K562 (cell line): ENCODE data around the gene NINJ2. TPM values are rescaled to one million over a fixed set of nuclear protein-coding genes. Genes with fewer than 3 reads are reported as not detected.

Source experiments
- ATAC-seq: fragments of 200-7000 bp; cut with Tn5 transposase; 3 replicates; pipeline ENCODE4 v1.9.1; 2020; ENCODE audit warnings: moderate library complexity
- BruUV-seq: library from RNA; stranded (reverse); fragments of 400-500 nt; replicated peaks from 2 replicates; lab custom pipeline; 2021; lab: Mats Ljungman, UMichigan
- CTCF ChIA-PET: fragments of 300-600 bp; formaldehyde crosslinking; extraction: SDS; loops from one replicate; lab custom pipeline; 2021; ENCODE audit warnings: low intra/inter-chr PET ratio; lab: Yijun Ruan, JAX
- POLR2A ChIA-PET: fragments of 300-600, 350-650 bp; sonication (Branson Sonifier 250); formaldehyde crosslinking; extraction: SDS; loops from one replicate; lab custom pipeline; 2021; ENCODE audit warnings: antibody characterized with exemption, inconsistent platforms; lab: Yijun Ruan, JAX
- DNase-seq, 4 experiments: peaks; one replicate each; pipeline versions ENCODE4 v3.0.0 to v3.0.0-alpha.2; 2011 to 2018; ENCODE audit warnings: low spot score in 3 of 4, mixed read lengths in 3 of 4; ENCODE audit errors: extremely low read depth in 1 of 4
- FAIRE-seq: peaks from 2 replicates; lab custom pipeline; 2011; peaks lifted over from hg19 to GRCh38; lab: Jason Lieb, UNC
- H2AFZ ChIP-seq: 2 replicates; pipeline ENCODE4 v1.6.0; 2011; ENCODE audit warnings: low read depth, low read length, control low read depth, inconsistent platforms
- H3K27ac ChIP-seq: fragments of 200-600 bp; 3 replicates; pipeline ENCODE4 v1.8.0; 2011; ENCODE audit warnings: low read depth, mild to moderate bottlenecking, control low read depth, inconsistent platforms, low read length, moderate library complexity, mixed read lengths; ENCODE audit errors: extremely low read depth
- H3K27me3 ChIP-seq, 2 experiments: fragments of 300-600 bp in 1 of 2; 2 replicates in 1 of 2; 3 replicates in 1 of 2; pipeline versions ENCODE4 v1.6.0 to v1.8.0; 2011; ENCODE audit warnings: inconsistent platforms in 2 of 2, low read length in 2 of 2, mild to moderate bottlenecking in 1 of 2, mixed read lengths in 1 of 2, moderate library complexity in 1 of 2; ENCODE audit not compliant: control insufficient read depth in 2 of 2, insufficient read depth in 2 of 2
- H3K36me3 ChIP-seq: fragments of 300-600 bp; 3 replicates; pipeline ENCODE4 v1.8.0; 2011; ENCODE audit warnings: mild to moderate bottlenecking, low read length, inconsistent platforms; ENCODE audit not compliant: control insufficient read depth, insufficient read depth
- H3K4me1 ChIP-seq, 2 experiments: fragments of 200-600 bp in 1 of 2; replicated peaks in 1 of 2; 2 replicates in 1 of 2; 3 replicates in 1 of 2; pipeline versions ENCODE4 v1.5.1 to v1.8.0; 2011; ENCODE audit warnings: inconsistent platforms in 2 of 2, low read length in 2 of 2, mild to moderate bottlenecking in 1 of 2, mixed read lengths in 1 of 2, moderate library complexity in 1 of 2; ENCODE audit not compliant: control insufficient read depth in 2 of 2, insufficient read depth in 2 of 2
- H3K4me2 ChIP-seq: 2 replicates; pipeline ENCODE4 v1.6.1; 2011; ENCODE audit warnings: low read length, control low read depth, inconsistent platforms, mixed read lengths; ENCODE audit not compliant: insufficient read depth
- H3K4me3 ChIP-seq: fragments of 200-600 bp; sonication (generic), shearing (Covaris generic); 2 replicates; pipeline ENCODE4 v1.5.1; 2016; ENCODE audit warnings: control low read depth, inconsistent platforms
- H3K79me2 ChIP-seq: fragments of 200-600 bp; 3 replicates; pipeline ENCODE4 v1.8.0; 2011; ENCODE audit warnings: low read length, inconsistent platforms; ENCODE audit not compliant: control insufficient read depth, insufficient read depth
- H3K9ac ChIP-seq, 2 experiments: 2 replicates each; pipeline versions ENCODE4 v1.6.0 to v1.6.1; 2011; ENCODE audit warnings: low read depth in 2 of 2, low read length in 2 of 2, control low read depth in 1 of 2, inconsistent platforms in 1 of 2, mild to moderate bottlenecking in 1 of 2, mixed read lengths in 1 of 2; ENCODE audit not compliant: insufficient read depth in 1 of 2
- H3K9me1 ChIP-seq: one replicate; pipeline ENCODE4 v1.6.0; 2011; ENCODE audit warnings: inconsistent platforms, mild to moderate bottlenecking, low read length, moderate library complexity; ENCODE audit not compliant: control insufficient read depth, insufficient read depth
- H3K9me3 ChIP-seq: replicated peaks from 2 replicates; pipeline ENCODE4 v1.5.1; 2011; ENCODE audit warnings: low read depth, low read length, inconsistent platforms; ENCODE audit not compliant: control insufficient read depth, insufficient read depth
- H4K20me1 ChIP-seq: replicated peaks from 2 replicates; pipeline ENCODE4 v1.6.1; 2011; ENCODE audit warnings: low read length, inconsistent platforms, mixed read lengths; ENCODE audit not compliant: control insufficient read depth, insufficient read depth
- BRCA1 ChIP-seq, 2 experiments: fragments of 450-650 bp in 1 of 2; sonication (generic) in 1 of 2; formaldehyde crosslinking in 1 of 2; IDR thresholded peaks; 2 replicates each; pipeline versions ENCODE4 v1.5.0 to v1.6.1; 2017 to 2020; ENCODE audit warnings: mild to moderate bottlenecking in 1 of 2, missing genetic modification reagents in 1 of 2
- CREB1 ChIP-seq, 2 experiments: sonication (generic) in 1 of 2; formaldehyde crosslinking in 1 of 2; IDR thresholded peaks; 2 replicates each; pipeline versions ENCODE4 v1.6.1 to v1.8.0; 2012 to 2022; ENCODE audit warnings: inconsistent platforms in 1 of 2, mild to moderate bottlenecking in 1 of 2, missing genetic modification reagents in 1 of 2, moderate library complexity in 1 of 2
- NR2C1 ChIP-seq, 2 experiments: fragments of 450-650 bp; IDR thresholded peaks; 2 replicates each; pipeline ENCODE4 v1.6.1; 2017; ENCODE audit warnings: mild to moderate bottlenecking in 2 of 2, antibody characterized with exemption in 1 of 2, inconsistent platforms in 1 of 2, missing compliant biosample characterization in 1 of 2, missing genetic modification characterization in 1 of 2
- NR2C2 ChIP-seq, 2 experiments: fragments of 200-800 bp in 1 of 2; sonication (Bioruptor generic) in 1 of 2; sonication (generic) in 1 of 2; formaldehyde crosslinking in 1 of 2; IDR thresholded peaks; 2 replicates each; pipeline versions ENCODE4 v1.6.1 to v1.8.0; 2016 to 2022; ENCODE audit warnings: mild to moderate bottlenecking in 1 of 2, missing compliant biosample characterization in 1 of 2, missing genetic modification characterization in 1 of 2, missing genetic modification reagents in 1 of 2
- RBM17 ChIP-seq: fragments of 200-400 bp; formaldehyde crosslinking; IDR thresholded peaks from 2 replicates; pipeline ENCODE4 v1.6.1; 2017; ENCODE audit warnings: low read depth, mild to moderate bottlenecking, low read length, borderline replicate concordance
- SIN3A ChIP-seq, 2 experiments: fragments of 150-350 bp in 1 of 2; IDR thresholded peaks; 2 replicates each; pipeline ENCODE4 v1.6.1; 2011 to 2016; ENCODE audit warnings: borderline replicate concordance in 2 of 2, low read depth in 2 of 2, low read length in 2 of 2, mild to moderate bottlenecking in 2 of 2, moderate library complexity in 2 of 2; ENCODE audit not compliant: control insufficient read depth in 1 of 2
- SMC3 ChIP-seq: conservative IDR thresholded peaks from 2 replicates; pipeline ENCODE4 v1.6.1; 2011; ENCODE audit warnings: low read depth, low read length, improper control_type of control experiment; ENCODE audit not compliant: insufficient read depth
- STAG1 ChIP-seq: sonication (generic); formaldehyde crosslinking; IDR thresholded peaks from 2 replicates; pipeline ENCODE4 v1.5.0; 2020; ENCODE audit warnings: missing genetic modification reagents, borderline replicate concordance
- ZNF79 ChIP-seq: fragments of 250-450 bp; sonication (Bioruptor Pico); IDR thresholded peaks from 2 replicates; pipeline ENCODE4 v1.4.0; 2020; ENCODE audit warnings: low read depth, mild to moderate bottlenecking, moderate library complexity
- whole genome bisulfite sequencing: fragments of 100-300 bp; shearing (Covaris generic); methylation state at CpG from one replicate; pipeline ENCODE4 v1.1.6; 2016; ENCODE audit warnings: low coverage, mixed read lengths; ENCODE audit not compliant: insufficient coverage; ENCODE audit errors: missing lambda C conversion rate; 5-methylcytosine and 5-hydroxymethylcytosine counted together
- in situ Hi-C: fragments of 300-500 bp; cut with MboI; formaldehyde crosslinking; loops from 4 replicates; pipeline ENCODE4 v1.15.0; 2018; ENCODE audit warnings: inconsistent platforms, mixed read lengths
- intact Hi-C: fragments of 100-400 bp; cut with micrococcal nuclease; formaldehyde crosslinking; loops from 2 replicates; pipeline ENCODE4 v1.14.2; 2022
- polyA plus RNA-seq, 8 experiments: library from polyadenylated mRNA; depleted of rRNA in 4 of 8; stranded (reverse) in 5 of 8; unstranded in 3 of 8; fragments of >200 nt; fragmentation: Nextera tagmentation in 2 of 8; fragmentation: Illumina TruSeq in 1 of 8; extraction: Ambion mirVana in 2 of 8; extraction: Trizol in 1 of 8; gene quantifications; 2 replicates each; pipeline versions ENCODE4 v1.2.1 to v1.2.3, GENCODE V29; 2011 to 2014; ENCODE audit warnings: inconsistent platforms in 1 of 8, missing spikeins in 1 of 8
- total RNA-seq, 7 experiments: library from RNA; depleted of rRNA in 6 of 7; stranded (reverse); fragments of >200 nt in 6 of 7; fragmentation: Illumina TruSeq in 2 of 7; extraction: Trizol in 2 of 7; gene quantifications; 2 replicates each; pipeline versions ENCODE4 v1.2.1 to v1.2.3, GENCODE V29; 2011 to 2021; ENCODE audit warnings: low replicate concordance in 1 of 7
- TF ChIP-seq, protein P1 (sequence below): fragments of 450-650 bp; IDR thresholded peaks from 2 replicates; pipeline ENCODE4 v1.6.1; 2016; ENCODE audit warnings: borderline replicate concordance
- TF ChIP-seq, protein P2 (sequence below), 2 experiments: fragments of 450-650 bp; conservative IDR thresholded peaks; 2 replicates each; pipeline ENCODE4 v1.6.1; 2017; ENCODE audit warnings: mild to moderate bottlenecking in 2 of 2, moderate library complexity in 2 of 2
- TF ChIP-seq, protein P3 (sequence below): fragments of 450-650 bp; formaldehyde crosslinking; IDR thresholded peaks from 2 replicates; pipeline ENCODE4 v1.4.0; 2020; ENCODE audit warnings: mild to moderate bottlenecking, moderate library complexity

NINJ2 gene
- total and polyA plus RNA-seq, 9 of the 15 experiments (the other 6 are each of a cell fraction or from before 2014, with no cell fraction given): 2.6 to 16.0 (median 4.5) TPM

DNA sequence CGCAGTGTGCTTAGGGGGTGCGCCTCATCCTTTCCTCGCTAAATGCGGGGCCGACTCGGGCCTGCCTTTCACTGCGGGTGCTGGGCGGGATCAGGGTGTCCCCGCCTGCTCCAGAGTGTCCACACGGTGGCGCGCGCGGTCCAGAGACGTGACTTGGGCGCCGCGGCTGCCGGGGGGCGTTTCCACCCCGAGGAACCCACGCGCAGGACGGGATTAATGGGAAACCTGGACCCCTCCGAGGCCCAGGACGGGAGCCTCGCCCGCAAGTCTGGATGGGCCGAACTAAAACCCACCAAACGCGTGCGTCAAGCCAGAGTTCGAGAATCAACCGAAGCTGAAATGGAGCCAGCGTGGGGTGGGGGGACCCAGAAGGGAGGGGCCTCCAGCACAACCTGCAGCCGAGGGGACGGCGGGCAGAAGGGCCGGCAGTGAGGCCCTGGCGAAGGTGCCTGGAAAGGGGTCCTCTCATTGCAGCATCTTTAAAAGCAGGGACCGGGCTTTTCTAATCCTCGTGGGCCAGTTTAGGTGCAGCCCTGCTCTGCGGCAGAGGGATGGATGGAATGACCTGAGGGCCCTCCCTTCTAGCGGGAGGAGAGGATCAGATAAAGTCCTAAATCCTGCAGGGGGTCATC lies 93.3 kb downstream of the NINJ2 start:
- no peaks in the 10 kb centered on the region for H3K36me3 ChIP-seq
- ChIA-PET CTCF (interaction anchor here (1.1 to 2.4 kb wide), 5 partner anchors 182 to 380 kb away, joined by 3 to 20 read pairs (median 10); partner anchors contain the start of genes RAD52 and WNK1), POLR2A (interaction anchor here (0.7 to 1.2 kb wide), 4 partner anchors 178 to 379 kb away, joined by 3 to 5 read pairs (median 3); partner anchors contain the start of genes RAD52 and WNK1)
- H3K27me3 ChIP-seq: no peaks in the 10 kb centered on the region
- H3K9ac ChIP-seq: peak overlapping the region; percentile 21 to 85; a peak in 3 of 4 replicates
- peaks cover 15 to 39% of the 10 kb centered on the region in 2 experiments; a peak in 4 of 5 replicates for H3K4me1 ChIP-seq
- no peaks in the 10 kb centered on the region for H3K9me3 ChIP-seq
- 1% methylated on average over 18 of the region's 44 CpGs for WGBS
- in situ Hi-C loops: loop anchor here (5.0 to 25.0 kb wide), 5 partner anchors 182 to 1017 kb away; partner anchors contain the start of genes FBXL14, RAD52 and WNK1
- no TSS peak for BruUV-seq
- ATAC-seq (peak; percentile 93), DNase-seq (peak; percentile 83 to 89 (median 88)), FAIRE-seq (peak; percentile 32)
- H3K4me2 ChIP-seq: peak overlapping the region; percentile 80
- H3K4me3 ChIP-seq: peak overlapping the region; percentile 56
- H3K79me2 ChIP-seq: no peaks in the 10 kb centered on the region
- H3K9me1 ChIP-seq: no peaks in the 10 kb centered on the region
- intact Hi-C loops: loop anchor here (5.0 to 10.0 kb wide), 4 partner anchors 247 to 1035 kb away; partner anchors contain the start of gene RAD52
- H3K27ac ChIP-seq: peak overlapping the region; percentile 34; the same call in 1 of the 3 replicates
- H2AFZ ChIP-seq: peak overlapping the region; percentile 81
- H4K20me1 ChIP-seq: no peaks in the 10 kb centered on the region
- peak; percentile 92 for TF ChIP-seq NR2C1 (IDR thresholded peaks at IDR 0.05)
- TF ChIP-seq NR2C1 (tag; IDR thresholded peaks at IDR 0.05): peak; percentile 93
- TF ChIP-seq, protein P1, sequence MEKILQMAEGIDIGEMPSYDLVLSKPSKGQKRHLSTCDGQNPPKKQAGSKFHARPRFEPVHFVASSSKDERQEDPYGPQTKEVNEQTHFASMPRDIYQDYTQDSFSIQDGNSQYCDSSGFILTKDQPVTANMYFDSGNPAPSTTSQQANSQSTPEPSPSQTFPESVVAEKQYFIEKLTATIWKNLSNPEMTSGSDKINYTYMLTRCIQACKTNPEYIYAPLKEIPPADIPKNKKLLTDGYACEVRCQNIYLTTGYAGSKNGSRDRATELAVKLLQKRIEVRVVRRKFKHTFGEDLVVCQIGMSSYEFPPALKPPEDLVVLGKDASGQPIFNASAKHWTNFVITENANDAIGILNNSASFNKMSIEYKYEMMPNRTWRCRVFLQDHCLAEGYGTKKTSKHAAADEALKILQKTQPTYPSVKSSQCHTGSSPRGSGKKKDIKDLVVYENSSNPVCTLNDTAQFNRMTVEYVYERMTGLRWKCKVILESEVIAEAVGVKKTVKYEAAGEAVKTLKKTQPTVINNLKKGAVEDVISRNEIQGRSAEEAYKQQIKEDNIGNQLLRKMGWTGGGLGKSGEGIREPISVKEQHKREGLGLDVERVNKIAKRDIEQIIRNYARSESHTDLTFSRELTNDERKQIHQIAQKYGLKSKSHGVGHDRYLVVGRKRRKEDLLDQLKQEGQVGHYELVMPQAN: 0 out of 2 replicates have a peak, but pooled peaks have one; percentile 19
- TF ChIP-seq ZNF79 (CRISPR knock-in tag): no peak
- TF ChIP-seq, protein P2, sequence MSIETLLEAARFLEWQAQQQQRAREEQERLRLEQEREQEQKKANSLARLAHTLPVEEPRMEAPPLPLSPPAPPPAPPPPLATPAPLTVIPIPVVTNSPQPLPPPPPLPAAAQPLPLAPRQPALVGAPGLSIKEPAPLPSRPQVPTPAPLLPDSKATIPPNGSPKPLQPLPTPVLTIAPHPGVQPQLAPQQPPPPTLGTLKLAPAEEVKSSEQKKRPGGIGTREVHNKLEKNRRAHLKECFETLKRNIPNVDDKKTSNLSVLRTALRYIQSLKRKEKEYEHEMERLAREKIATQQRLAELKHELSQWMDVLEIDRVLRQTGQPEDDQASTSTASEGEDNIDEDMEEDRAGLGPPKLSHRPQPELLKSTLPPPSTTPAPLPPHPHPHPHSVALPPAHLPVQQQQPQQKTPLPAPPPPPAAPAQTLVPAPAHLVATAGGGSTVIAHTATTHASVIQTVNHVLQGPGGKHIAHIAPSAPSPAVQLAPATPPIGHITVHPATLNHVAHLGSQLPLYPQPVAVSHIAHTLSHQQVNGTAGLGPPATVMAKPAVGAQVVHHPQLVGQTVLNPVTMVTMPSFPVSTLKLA (conservative IDR thresholded peaks at IDR 0.05): peak; percentile 39 to 73; a peak in 3 of 4 replicates
- no peak for TF ChIP-seq CREB1 (IDR thresholded peaks at IDR 0.05)
- peak; percentile 48; the same call in 1 of the 2 replicates for TF ChIP-seq CREB1 (CRISPR knock-in tag; IDR thresholded peaks at IDR 0.05)
- peak in 1 of 2 experiments; percentile 51; a peak in 1 of 4 replicates for TF ChIP-seq SIN3A (IDR thresholded peaks at IDR 0.05; ENCODE audit: borderline replicate concordance in 2 of 2, control insufficient read depth in 1 of 2, low read depth in 2 of 2, low read length in 2 of 2)
- peak; percentile 75 for TF ChIP-seq SMC3
- peak; percentile 96 for TF ChIP-seq STAG1 (CRISPR knock-in tag)
- no peak for TF ChIP-seq BRCA1 (IDR thresholded peaks at IDR 0.05)
- no peak for TF ChIP-seq BRCA1 (CRISPR knock-in tag; IDR thresholded peaks at IDR 0.05)
- peak; percentile 89 for TF ChIP-seq NR2C2 (CRISPR knock-in tag; IDR thresholded peaks at IDR 0.05)
- TF ChIP-seq NR2C2 (tag; IDR thresholded peaks at IDR 0.05): peak; percentile 88
- TF ChIP-seq RBM17: no peak
- TF ChIP-seq, protein P3, sequence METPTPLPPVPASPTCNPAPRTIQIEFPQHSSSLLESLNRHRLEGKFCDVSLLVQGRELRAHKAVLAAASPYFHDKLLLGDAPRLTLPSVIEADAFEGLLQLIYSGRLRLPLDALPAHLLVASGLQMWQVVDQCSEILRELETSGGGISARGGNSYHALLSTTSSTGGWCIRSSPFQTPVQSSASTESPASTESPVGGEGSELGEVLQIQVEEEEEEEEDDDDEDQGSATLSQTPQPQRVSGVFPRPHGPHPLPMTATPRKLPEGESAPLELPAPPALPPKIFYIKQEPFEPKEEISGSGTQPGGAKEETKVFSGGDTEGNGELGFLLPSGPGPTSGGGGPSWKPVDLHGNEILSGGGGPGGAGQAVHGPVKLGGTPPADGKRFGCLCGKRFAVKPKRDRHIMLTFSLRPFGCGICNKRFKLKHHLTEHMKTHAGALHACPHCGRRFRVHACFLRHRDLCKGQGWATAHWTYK (CRISPR knock-in tag): no peak
